GM19328 (cell line): ENCODE measurements around the gene LRRC61.

ENCODE experiments used
- ATAC-seq: cut with Tn5 transposase; IDR thresholded peaks from one replicate; pipeline ENCODE4 v1.9.1; 2021; ENCODE audit warnings: mild to moderate bottlenecking, moderate library complexity; ENCODE audit not compliant: unreplicated experiment

LRRC61 gene

DNA sequence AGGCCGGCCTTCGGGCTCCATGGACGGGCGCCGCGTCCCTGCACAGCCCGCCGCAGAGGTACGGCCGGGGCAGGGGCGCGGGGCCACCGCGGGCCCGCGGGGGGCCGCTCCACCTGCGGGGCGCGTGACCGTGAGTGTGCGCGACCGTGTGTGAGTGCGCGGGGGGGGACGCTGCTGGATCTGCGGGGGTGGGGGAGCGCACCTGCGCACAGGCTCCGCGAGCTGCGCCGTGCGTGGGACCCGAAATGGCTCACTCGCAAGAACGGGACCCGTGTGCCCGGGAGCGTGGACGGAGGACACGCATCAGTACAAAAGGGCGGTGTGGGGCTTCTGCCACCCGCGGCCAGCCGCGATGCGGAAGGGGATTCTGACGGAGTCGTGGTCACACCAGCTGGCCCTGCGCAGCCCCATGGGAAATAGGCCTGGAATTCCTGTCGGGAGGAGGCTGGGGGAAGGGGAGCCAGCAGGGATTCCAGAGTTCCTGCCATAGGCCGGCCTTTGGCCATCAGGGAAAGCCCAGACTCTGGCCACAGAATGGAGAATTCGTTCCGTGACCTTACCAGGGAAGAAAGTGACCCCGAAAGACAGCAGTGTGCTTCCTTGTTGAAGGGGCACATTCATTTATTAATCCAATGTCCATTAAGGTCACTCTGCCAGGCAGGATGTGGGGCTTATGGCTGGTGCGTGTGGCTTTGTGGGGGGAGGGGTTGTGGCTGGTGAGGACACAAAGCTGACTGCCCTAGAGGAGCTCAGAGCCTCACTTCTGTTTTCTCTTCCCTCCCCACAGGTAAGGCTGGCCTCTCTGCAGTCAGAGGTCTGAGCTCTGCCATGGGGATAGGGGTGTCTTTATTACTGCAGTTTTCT, 46.0 kb downstream of the LRRC61 start:
- ATAC-seq: peak; percentile 30

DNA sequence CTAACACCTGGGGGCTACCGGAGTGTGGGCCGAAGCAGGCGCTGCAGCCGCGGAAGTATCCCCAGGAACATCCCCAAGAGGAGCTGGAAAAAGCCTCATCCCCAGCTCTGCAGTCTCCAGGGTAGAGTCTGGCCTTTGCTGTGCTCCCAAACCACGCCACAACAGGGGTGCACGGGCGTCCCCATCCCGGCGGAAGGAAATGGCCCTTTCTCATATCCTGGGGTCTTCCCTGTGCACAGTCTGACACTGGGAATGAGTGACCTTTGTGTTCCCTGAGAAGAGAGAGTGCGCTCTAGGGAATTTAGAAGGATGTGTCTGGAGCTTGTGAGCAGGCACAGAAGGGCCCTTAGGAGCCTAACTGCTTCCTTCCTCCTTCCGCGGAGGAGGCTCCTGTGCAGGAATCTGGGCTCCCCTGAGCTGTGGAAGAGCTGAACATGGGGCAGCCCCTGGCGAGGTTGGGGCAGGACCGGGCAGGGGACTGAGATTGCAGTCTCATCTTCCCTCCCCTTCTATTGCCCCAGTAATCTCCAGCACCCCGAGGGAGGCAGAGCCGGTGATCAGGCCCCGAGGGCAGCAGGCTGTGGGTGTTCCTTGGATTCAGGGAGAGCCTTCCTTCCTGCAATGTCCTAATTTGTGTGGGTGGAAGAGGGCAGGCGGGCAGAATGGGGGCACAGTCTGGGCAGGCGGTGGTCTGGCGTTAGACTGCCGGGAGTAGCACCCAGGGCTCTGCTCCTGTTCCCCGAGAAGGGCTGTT, 46.8 kb downstream of the LRRC61 start:
- no peak for ATAC-seq

DNA sequence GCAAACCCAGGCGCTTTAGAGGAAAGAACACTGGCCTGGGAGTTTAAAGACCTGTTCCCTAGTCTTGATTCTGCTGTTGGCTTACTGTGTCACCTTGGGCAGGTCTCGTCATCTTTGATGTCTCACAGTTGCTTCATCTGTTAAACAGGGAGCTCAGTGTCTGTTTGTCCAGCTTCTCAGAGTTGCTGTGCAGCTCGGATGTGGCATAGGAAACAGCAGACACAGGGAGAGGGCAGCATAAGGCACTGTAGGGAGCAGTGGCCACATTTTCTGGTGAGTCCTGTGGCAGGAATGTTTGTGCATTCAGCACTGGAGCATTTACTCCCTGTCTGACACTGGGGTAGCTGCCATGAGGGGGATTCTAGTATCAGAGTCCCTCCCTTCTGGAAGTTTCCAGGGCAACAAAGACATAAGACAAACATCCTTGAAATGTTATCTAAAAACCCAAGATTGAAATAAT, 47.5 kb downstream of the LRRC61 start:
- no peak for ATAC-seq

DNA sequence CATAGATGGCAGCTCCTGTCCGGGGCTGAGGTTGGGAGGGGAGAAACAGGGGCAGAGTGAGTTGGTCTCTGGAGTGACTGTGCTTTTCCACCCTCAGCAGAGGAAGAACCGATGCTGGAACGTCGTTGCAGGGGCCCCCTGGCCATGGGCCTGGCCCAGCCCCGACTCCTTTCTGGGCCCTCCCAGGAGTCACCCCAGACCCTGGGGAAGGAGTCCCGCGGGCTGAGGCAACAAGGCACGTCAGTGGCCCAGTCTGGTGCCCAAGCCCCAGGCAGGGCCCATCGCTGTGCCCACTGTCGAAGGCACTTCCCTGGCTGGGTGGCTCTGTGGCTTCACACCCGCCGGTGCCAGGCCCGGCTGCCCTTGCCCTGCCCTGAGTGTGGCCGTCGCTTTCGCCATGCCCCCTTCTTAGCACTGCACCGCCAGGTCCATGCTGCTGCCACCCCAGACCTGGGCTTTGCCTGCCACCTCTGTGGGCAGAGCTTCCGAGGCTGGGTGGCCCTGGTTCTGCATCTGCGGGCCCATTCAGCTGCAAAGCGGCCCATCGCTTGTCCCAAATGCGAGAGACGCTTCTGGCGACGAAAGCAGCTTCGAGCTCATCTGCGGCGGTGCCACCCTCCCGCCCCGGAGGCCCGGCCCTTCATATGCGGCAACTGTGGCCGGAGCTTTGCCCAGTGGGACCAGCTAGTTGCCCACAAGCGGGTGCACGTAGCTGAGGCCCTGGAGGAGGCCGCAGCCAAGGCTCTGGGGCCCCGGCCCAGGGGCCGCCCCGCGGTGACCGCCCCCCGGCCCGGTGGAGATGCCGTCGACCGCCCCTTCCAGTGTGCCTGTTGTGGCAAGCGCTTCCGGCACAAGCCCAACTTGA, 48.2 kb downstream of the LRRC61 start:
- ATAC-seq: no peak

DNA sequence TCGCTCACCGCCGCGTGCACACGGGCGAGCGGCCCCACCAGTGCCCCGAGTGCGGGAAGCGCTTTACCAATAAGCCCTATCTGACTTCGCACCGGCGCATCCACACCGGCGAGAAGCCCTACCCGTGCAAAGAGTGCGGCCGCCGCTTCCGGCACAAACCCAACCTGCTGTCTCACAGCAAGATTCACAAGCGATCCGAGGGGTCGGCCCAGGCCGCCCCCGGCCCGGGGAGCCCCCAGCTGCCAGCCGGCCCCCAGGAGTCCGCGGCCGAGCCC, 48.8 kb downstream of the LRRC61 start:
- ATAC-seq: no peak

DNA sequence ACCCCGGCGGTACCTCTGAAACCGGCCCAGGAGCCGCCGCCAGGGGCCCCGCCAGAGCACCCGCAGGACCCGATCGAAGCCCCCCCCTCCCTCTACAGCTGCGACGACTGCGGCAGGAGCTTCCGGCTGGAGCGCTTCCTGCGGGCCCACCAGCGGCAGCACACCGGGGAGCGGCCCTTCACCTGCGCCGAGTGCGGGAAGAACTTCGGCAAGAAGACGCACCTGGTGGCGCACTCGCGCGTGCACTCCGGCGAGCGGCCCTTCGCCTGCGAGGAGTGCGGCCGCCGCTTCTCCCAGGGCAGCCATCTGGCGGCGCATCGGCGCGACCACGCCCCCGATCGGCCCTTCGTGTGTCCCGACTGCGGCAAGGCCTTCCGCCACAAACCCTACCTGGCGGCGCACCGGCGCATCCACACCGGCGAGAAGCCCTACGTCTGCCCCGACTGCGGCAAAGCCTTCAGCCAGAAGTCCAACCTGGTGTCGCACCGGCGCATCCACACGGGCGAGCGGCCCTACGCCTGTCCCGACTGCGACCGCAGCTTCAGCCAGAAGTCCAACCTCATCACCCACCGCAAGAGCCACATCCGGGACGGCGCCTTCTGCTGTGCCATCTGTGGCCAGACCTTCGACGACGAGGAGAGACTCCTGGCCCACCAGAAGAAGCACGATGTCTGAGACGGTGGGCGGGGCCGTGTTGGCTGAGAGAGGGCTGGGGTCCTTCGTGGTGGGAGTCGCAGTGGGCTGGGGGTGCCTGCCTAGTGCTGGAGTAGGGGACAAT, 49.3 kb downstream of the LRRC61 start:
- ATAC-seq: no peak

DNA sequence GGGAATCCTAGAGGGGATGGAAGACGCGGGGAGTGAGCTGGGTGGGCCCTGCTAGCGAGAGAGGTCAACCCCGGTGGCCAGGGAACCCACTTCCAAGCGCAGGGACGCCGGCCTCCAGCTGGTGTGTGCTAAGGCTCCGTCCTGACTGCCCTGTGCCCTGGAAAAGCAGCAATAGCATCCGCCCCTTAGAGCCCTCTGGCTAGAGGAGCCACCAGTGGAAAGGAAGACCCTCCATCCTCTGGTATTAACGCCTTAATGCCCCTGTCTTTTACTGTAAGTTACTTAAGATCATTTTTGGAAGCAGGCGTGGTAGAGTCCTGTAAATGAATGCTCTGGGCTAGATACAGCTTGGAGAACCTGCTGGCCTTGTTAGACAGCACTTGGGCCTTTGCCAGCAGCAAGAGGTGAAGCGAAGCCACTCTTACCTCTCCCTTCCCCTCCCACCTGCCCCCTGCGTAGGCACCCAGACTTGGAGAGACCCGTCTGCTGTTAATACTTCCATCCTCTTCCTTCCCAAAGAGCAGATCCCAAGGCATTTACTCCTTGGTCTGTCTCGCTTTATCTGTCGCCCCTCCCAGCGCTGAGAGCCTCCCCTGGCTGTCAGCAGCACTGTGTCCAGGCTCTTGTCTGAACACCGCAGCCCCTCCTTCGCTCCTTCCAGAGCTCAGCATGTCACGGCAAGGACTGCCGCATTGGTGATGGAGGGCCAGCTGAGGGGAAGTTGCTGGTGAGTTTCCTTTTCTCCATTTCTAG, 50.1 kb downstream of the LRRC61 start:
- no peak for ATAC-seq

DNA sequence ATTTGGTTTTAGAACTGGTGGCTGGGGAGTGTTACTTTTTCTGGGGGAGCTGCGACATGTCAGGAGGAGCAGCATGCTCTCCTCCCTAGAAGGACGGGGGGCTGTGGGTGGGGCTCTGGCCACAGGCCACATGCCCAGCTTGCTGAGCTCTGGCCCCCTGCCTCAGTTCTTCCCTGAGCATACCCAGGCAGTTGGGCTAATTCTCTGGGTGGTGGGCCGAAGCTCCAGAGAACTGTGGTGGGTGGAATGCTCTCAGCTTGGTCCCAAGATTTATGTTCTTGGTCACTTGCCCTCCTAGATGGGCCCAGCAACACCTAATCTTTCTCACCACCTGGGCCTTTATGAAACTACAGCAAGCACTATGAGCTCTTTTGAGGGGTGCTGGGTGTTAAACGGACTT, 50.9 kb downstream of the LRRC61 start:
- no peak for ATAC-seq

DNA sequence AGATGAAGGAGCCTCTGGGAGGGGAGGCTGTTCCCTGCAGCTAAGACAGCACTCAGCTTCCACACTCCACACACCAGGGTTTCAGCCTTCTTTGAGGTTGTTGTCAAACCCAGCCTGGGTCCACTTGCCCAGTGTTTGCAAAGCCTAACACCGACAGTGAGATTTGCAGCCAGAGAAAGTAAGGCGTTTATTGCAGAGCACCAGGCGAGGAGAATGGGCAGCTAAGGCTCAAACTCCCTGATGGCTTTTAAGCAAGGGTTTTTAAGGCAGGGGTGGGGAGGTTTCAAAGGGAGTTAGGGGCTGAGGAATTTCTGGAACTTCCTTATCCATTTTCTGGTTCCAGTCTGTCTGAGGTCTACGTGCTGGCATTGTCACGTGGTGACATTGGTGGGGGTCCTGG, 51.3 kb downstream of the LRRC61 start:
- no peak for ATAC-seq

DNA sequence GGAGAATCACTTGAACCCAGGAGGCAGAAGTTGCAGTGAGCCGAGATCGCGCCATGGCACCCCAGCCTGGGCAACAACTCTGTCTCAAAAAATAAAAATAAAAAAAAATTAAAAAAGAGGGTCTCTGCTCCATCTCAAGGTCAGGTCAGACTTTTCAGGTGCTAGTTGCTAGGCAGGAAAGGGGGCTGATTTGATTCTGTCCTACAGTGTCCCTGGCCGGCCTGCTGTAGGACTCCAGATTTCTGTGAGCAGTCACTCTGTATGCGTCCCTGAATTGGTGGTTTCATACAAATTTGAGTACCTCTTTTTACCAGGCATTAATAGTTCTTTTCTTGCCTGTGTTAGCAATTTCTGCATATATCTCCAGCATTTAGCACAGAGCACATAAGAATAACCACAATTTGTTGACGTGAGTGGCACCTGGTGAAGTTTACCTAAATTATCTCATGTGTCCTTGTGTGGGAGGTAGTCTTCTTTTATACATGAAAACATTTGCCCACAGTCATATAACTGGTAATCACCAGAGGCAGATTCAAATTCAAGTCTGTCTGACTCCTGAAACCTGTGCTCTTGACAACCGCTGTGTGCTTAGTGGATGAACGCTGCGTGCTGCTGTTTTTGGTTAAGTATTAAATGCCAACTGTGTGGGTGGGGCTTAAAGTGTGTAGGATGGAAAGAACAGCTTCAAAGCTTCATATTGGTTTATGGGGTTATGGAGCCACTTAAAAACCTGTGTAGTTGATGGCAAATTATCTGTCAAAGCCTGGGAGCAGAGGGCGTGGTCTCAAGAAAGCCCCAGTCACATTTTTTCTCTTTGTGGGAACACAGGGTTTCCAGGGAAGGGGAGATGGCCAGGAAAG, 52.7 kb downstream of the LRRC61 start:
- ATAC-seq: no peak

DNA sequence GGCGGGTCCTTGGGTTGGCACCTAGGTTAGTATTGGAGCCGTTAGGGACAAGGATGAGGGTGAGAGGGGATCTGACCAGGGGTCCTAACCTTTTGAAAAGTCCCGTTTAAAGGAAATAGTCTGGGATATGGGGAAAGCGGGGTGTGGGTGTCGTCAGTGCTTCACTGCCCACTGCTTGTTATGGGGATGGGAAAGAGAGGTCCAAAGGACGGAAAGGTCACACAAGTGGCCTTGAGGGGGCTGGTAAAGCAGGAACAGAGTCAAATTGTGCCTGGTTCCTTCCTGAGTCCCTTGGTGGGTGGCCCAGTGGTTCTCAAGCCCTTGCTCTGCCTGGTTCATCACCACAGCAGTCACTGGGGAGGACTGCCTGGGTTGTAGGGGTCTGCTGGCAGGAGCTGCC, 53.4 kb downstream of the LRRC61 start:
- ATAC-seq: no peak

DNA sequence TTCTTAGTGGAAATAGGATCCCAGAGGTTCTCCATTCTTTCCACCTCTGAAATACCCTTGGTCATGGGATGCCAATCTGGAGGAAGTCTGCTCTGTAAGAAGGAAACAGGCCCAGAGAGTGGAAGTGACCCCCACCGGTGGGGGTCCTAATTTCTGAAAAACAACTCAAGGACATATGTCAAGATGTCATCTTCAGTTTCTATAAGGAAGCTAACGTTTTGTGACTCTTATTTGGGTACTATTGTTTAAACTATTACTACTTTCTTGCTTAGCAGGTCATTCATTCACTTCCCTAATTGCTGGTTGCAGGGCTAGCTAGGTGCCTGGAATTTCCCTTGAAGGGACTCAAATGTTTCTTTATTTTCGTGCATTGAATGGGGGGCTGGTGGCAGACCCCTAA, 54.0 kb downstream of the LRRC61 start:
- no peak for ATAC-seq

DNA sequence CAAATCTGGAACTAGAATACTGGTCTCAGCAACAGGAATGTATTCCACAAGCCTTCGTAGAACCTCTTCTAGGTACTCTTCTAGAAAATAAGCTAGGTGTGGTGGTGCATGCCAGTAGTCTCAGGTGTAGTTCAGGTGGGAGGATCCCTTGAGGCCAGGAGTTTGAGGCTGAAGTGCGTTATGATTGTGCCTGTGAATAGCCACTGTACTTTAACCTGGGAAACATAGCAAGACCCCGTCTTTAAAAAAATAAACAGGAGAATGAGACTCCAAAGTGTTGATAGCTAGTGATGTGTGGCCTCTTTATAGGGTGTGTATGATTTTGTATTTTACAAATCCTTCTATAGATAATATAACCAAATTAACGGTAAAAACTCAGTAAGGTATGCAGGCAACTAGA, 54.5 kb downstream of the LRRC61 start:
- ATAC-seq: no peak

DNA sequence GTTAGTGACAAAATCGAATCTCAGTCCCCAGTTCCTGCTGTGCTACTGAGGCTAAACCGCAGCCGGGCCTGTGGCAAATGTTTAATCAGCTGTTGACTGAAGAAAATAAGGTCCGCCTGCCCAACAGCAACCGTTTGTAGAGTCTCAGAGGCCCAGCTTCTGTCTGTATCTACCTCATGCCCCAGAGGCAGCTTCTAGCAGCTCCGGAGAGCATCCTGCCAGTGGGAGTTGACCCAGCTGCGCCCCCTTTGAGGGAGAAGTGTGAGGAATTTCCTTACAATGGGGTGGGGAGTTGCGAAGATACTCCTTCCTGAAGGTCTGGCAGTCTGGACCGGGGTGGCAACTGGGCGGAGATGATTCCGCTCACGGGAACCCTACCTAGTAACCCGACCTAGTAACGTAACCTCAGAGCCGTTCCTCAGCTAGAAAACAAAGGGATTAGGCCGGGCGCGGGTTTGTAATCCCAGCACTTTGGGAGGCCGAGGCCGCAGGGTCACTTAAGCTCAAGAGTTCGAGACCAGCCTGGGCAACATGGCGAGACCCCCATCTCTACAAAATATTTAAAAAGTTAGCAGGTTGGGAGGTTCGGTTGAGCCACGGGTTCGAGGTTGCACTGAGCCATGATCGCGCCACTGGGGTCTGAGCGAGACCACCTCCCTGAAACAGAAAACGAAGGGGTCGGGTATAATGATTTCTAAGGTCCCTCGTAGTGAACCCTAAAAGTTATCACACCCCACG, 55.1 kb downstream of the LRRC61 start:
- ATAC-seq: no peak

DNA sequence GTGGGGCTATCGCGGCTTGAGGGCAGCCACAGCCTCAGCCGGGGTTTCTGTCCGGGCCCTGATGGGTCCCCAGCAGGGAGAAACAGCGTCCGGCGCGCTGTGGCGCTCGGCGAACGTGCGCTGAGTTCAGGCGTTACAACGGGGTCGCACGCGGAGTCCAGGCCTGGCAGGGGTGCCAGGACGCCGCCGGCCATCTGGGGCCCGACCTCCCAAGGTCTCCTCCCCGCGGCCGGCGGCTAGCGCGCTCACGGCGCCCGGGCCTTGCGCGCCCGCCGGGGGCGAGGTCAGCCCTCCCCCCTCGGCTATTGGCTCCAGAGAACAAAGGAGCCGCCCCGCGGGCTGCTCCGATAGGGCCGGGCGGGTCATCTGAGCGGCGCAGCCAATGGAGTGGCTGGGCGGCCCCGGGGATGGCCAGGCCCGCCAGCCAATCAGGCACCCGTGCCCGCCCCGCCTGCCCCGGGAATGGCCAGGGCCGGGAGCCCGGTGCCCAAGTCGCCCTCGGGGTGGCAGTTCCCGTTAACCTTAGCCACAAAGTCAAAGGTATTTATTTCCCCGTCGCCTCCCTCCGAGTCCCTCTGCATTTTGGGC, 55.8 kb downstream of the LRRC61 start, which contains the start of gene ZNF775:
TSS of gene ZNF775 (plus strand) at position 478 of the 588 bp plus-strand sequence. CDS start 9,141 bp downstream, outside the sequence.
- ATAC-seq: peak; percentile 85

DNA sequence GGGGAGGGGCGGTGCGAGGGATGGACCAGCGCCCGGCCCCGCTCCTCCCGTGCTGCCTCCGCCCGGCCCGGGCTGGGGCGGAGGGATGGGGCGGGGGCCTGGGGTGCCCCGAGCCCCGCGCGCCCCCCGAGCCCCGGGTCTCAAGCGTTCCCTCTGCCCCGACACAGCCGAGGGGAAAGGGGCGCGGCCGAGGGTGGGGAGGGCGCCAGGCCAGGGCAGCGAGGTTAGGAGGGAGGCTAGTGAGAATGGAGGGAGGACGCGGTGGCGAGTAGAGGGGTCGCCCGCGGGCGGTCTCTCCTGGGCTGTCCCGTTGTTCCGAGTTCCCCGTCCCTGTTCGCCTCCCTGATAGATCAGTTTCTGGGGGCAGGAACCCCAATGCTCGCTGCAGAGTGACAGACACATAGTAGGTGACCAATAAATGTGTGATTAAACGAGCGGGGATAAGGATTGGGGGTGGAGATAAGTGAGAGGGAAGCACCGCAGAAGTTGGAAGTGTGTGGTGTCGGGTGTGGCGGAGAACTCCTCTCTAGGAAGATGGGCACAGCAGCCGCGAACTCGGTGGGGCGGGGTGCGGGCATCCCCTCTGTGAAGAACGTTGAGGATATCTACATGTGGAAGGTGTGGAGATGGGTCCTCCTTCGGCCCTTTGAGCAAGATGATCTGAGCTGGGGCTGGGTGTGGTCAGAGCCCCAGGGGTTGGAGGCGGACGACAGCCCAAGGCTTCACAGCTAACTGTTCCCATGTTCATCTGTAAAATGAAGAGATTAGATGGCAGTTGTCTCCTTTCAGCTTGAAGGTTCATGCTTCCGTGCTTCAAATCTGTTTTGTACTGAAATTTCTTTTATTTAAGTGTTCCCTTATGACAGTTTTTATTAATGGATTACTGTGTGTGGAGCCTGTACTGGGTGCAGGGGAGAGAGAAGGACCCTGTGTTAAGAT, 56.6 kb downstream of the LRRC61 start:
- peak; percentile 1 for ATAC-seq

DNA sequence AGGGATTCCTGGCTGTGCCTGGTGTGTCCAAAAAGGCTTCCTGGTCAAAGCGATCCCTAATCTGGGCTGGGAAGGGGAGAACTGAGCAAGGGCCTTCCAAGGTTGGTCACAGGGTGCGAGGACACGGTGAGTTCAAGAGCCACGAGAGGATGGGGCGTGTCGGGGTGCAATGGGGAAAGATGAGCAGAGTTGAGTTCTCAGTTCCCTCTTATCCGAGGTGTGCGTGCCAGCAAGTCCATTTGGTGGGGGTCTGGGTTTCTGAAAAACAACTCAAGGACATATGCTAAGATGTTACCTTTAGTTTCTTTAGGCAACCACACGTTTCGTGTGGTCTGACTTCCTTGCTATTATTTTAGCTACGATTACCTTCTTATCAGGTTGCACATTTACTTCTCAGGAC, 57.3 kb downstream of the LRRC61 start:
- ATAC-seq: no peak
